Measurements from ENCODE around the gene ATP7A. TPM values are rescaled to one million over a fixed set of nuclear protein-coding genes. Genes with fewer than 3 reads are reported as not detected.
"Not testable (repeated sequence)": the region's sequence is repeated elsewhere in the genome, so short reads cannot be mapped to it uniquely, and the experiment has no call there.

Gene ATP7A
- total RNA-seq, 2 donors from 2014 or later, result 9.9 to 10.1 TPM

- no peak for DNase-seq
- peak; percentile 75 for ATAC-seq
- intact Hi-C loops (cut with DNase I, micrococcal nuclease), result loop anchor here in 1 of 2 donors (10.0 kb wide), 1 partner anchor 115 kb away; no protein-coding TSS in a partner anchor
These were observed 109.3 kb downstream of the ATP7A start for GRCh38 chrX:78019586-78020483.

- DNase-seq (peak; percentile 73 to 78), ATAC-seq (peak; percentile 94)
- intact Hi-C loops (cut with DNase I, micrococcal nuclease), result loop anchor here in 1 of 2 donors (10.0 kb wide), 1 partner anchor 120 kb away; no protein-coding TSS in a partner anchor
These were observed 114.0 kb downstream of the ATP7A start for GRCh38 chrX:78024349-78025059.

GRCh38 chrX:78027798-78028197 lies 117.3 kb downstream of the ATP7A start:
- ATAC-seq (no peak), DNase-seq (no peak)
- intact Hi-C loops (cut with DNase I, micrococcal nuclease), result loop anchor here in 1 of 2 donors (10.0 kb wide), 1 partner anchor 123 kb away; no protein-coding TSS in a partner anchor

GRCh38 chrX:78029663-78030062 lies 119.2 kb downstream of the ATP7A start:
- peak in 1 of 2 donors; percentile 12 for DNase-seq
- intact Hi-C loops (cut with DNase I, micrococcal nuclease), result loop anchor here in 1 of 2 donors (10.0 kb wide), 1 partner anchor 125 kb away; no protein-coding TSS in a partner anchor

GRCh38 chrX:78035061-78035460 lies 124.6 kb downstream of the ATP7A start:
- ATAC-seq (no peak), DNase-seq (no peak)
- intact Hi-C loops (cut with DNase I, micrococcal nuclease), result no loop called here

More at GRCh38 chrX:78029663-78030062, 119.2 kb downstream of the ATP7A start:
- ATAC-seq, result peak; percentile 64

GRCh38 chrX:78037881-78038280 lies 127.4 kb downstream of the ATP7A start:
- DNase-seq, result no peak
- intact Hi-C loops (cut with DNase I, micrococcal nuclease), result no loop called here
- no peak for ATAC-seq

GRCh38 chrX:78042601-78043000 lies 132.1 kb downstream of the ATP7A start:
- ATAC-seq, result no peak
- intact Hi-C loops (cut with DNase I, micrococcal nuclease), result no loop called here
- no peak for DNase-seq

- intact Hi-C loops (cut with DNase I, micrococcal nuclease), result no loop called here
- ATAC-seq (no peak), DNase-seq (no peak)
These were observed 135.9 kb downstream of the ATP7A start for GRCh38 chrX:78046362-78046761.

- intact Hi-C loops (cut with DNase I, micrococcal nuclease), result no loop called here
- no peak for ATAC-seq
- no peak for DNase-seq
These were observed 137.6 kb downstream of the ATP7A start for GRCh38 chrX:78048052-78048451.

GRCh38 chrX:78063687-78064086 lies 153.2 kb downstream of the ATP7A start:
- no peak for DNase-seq
- no peak for ATAC-seq
- intact Hi-C loops (cut with DNase I, micrococcal nuclease), result no loop called here

- ATAC-seq, result no peak
- no peak for DNase-seq
- intact Hi-C loops (cut with DNase I, micrococcal nuclease), result no loop called here
These were observed 153.7 kb downstream of the ATP7A start for GRCh38 chrX:78064152-78064551.

GRCh38 chrX:78064698-78065601 lies 154.5 kb downstream of the ATP7A start:
- ATAC-seq; DNase-seq; intact Hi-C loops (cut with DNase I, micrococcal nuclease): not testable (repeated sequence)

- DNase-seq (no peak), ATAC-seq (no peak)
- intact Hi-C loops (cut with DNase I, micrococcal nuclease), result no loop called here
These were observed 155.6 kb downstream of the ATP7A start for GRCh38 chrX:78066110-78066509.

- ATAC-seq, result no peak
- no peak for DNase-seq
- intact Hi-C loops (cut with DNase I, micrococcal nuclease), result no loop called here
These were observed 160.8 kb downstream of the ATP7A start for GRCh38 chrX:78071331-78071730.

GRCh38 chrX:78073147-78074077 lies 162.9 kb downstream of the ATP7A start:
- DNase-seq; intact Hi-C loops (cut with DNase I, micrococcal nuclease); ATAC-seq: not testable (repeated sequence)

- ATAC-seq (no peak), DNase-seq (no peak)
- intact Hi-C loops (cut with DNase I, micrococcal nuclease), result no loop called here
These were observed 163.6 kb downstream of the ATP7A start for GRCh38 chrX:78074088-78074487.

GRCh38 chrX:78075787-78076389 lies 165.4 kb downstream of the ATP7A start:
- ATAC-seq (no peak), DNase-seq (no peak)
- intact Hi-C loops (cut with DNase I, micrococcal nuclease), result no loop called here
